ENCODE measurements around the gene AMELX. TPM values are rescaled to one million over a fixed set of nuclear protein-coding genes. Genes with fewer than 3 reads are reported as not detected.

Gene AMELX
- total RNA-seq, 1 experiment from 2014 or later, result not detected

DNA sequence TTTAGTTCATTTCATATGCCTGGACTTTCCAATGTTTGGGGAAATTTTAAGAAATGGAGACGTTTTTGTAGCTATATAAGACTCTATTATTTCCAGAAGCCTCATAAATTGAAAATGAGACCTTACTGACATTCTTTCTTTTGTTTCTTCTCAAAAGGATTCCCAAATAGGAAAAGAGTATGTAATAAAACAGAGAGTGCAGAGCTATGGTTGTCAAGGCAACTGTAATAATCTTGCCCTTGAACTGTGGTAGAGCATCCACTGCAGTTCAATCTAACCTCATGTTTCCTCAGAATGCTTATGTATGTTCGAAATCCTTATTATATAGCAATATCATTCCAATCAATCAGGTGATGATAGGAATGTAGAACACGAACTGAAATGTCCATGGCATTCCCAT, 54.1 kb downstream of the AMELX start:
- Histone ChIP-seq H3K27ac (ENCODE audit: low read length) (no peak overlapping the region), H3K4me3 (ENCODE audit: low read depth in 2 of 2, low read length in 2 of 2) (no peak overlapping the region), H3K9me3 (ENCODE audit: control insufficient read depth, insufficient read depth, low read depth, low read length) (no peaks in the 10 kb centered on the region), H3K36me3 (ENCODE audit: control insufficient read depth, insufficient read depth, low read length) (no peaks in the 10 kb centered on the region), H3K27me3 (ENCODE audit: control insufficient read depth, insufficient read depth, low read length) (no peaks in the 10 kb centered on the region), H3K4me1 (ENCODE audit: control insufficient read depth, insufficient read depth, low read length) (no peaks in the 10 kb centered on the region)
- in situ Hi-C loops (cut with HindIII; ENCODE audit: low pct_unique_long_range_greater_than_20kb, low sequenced_read_pairs) (no loop called here), intact Hi-C loops (cut with micrococcal nuclease; ENCODE audit: unreplicated experiment) (no loop called here)
- DNase-seq (ENCODE audit: low read depth, low spot score) (no peak), ATAC-seq (no peak)
- BruUV-seq (replicated peaks), result no TSS peak
- CTCF ChIA-PET, result no interaction called here
- TF ChIP-seq, protein P1, sequence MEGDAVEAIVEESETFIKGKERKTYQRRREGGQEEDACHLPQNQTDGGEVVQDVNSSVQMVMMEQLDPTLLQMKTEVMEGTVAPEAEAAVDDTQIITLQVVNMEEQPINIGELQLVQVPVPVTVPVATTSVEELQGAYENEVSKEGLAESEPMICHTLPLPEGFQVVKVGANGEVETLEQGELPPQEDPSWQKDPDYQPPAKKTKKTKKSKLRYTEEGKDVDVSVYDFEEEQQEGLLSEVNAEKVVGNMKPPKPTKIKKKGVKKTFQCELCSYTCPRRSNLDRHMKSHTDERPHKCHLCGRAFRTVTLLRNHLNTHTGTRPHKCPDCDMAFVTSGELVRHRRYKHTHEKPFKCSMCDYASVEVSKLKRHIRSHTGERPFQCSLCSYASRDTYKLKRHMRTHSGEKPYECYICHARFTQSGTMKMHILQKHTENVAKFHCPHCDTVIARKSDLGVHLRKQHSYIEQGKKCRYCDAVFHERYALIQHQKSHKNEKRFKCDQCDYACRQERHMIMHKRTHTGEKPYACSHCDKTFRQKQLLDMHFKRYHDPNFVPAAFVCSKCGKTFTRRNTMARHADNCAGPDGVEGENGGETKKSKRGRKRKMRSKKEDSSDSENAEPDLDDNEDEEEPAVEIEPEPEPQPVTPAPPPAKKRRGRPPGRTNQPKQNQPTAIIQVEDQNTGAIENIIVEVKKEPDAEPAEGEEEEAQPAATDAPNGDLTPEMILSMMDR (IDR thresholded peaks at IDR 0.05), result no peak
- POLR2A ChIA-PET, result no interaction called here

DNA sequence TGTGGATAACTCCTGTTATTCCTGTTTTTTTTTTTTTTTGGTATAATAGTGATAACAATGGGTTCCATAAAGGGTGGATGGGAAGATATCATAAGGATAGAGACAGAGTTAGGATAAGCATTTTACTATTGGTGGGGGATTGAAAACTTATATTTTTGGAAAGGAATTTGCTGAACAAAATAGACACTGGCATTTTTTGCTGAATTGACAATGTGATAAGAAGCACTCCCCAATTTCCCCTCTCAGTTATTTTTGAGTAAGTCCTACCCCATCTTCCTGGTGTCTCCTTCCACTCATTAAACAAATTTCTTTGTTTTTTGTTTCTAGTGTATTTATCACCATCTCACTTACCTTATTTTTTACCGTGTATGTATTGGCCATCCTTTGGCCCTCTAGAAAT, 55.8 kb downstream of the AMELX start:
- Histone ChIP-seq H3K36me3 (ENCODE audit: control insufficient read depth, insufficient read depth, low read length) (no peaks in the 10 kb centered on the region), H3K4me3 (ENCODE audit: low read depth in 2 of 2, low read length in 2 of 2) (no peak overlapping the region), H3K27me3 (ENCODE audit: control insufficient read depth, insufficient read depth, low read length) (no peaks in the 10 kb centered on the region), H3K9me3 (ENCODE audit: control insufficient read depth, insufficient read depth, low read depth, low read length) (no peaks in the 10 kb centered on the region), H3K27ac (ENCODE audit: low read length) (no peak overlapping the region), H3K4me1 (ENCODE audit: control insufficient read depth, insufficient read depth, low read length) (no peaks in the 10 kb centered on the region)
- TF ChIP-seq POLR2AphosphoS5 (IDR thresholded peaks at IDR 0.05; ENCODE audit: low read depth, low read length), result no peak
- no peak for ATAC-seq
- no TSS peak for BruUV-seq (replicated peaks)
- CTCF ChIA-PET, result no interaction called here
- intact Hi-C loops (cut with micrococcal nuclease; ENCODE audit: unreplicated experiment) (no loop called here), in situ Hi-C loops (cut with HindIII; ENCODE audit: low pct_unique_long_range_greater_than_20kb, low sequenced_read_pairs) (no loop called here)
- DNase-seq (ENCODE audit: low read depth, low spot score), result no peak
- POLR2A ChIA-PET, result no interaction called here

DNA sequence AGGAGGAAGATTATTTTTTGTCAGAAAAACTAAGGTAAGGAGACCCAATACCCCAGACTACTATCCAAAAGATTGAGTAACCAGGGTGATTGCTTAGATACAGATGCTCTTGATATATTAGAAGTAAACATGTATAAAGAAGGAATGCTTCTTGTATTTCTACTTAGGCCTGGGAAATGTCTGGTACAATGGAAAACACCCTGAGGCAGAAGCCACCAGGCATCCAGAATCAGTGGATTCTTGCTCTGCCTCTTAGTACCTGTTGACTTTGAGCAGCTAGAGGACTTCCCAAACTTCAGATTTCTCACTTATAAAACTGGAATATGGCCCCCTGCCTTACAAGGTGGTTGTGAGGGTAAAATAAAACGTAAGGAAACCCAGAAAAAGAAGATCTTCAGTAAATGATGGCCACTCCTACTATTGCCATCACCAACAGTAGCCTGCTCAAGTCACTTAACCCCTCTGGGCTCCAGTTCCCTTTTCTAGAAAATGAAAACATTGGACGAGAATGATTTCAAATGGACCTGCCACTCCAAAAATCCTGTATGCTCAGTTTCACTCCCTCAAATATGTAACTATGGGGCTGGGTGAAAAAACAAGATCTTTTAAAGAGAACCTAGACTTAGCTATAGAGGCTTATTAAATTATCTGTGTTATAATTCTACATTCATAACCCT, 56.6 kb downstream of the AMELX start:
- Histone ChIP-seq H3K27me3 (ENCODE audit: control insufficient read depth, insufficient read depth, low read length) (no peaks in the 10 kb centered on the region), H3K9me3 (ENCODE audit: control insufficient read depth, insufficient read depth, low read depth, low read length) (no peaks in the 10 kb centered on the region), H3K27ac (ENCODE audit: low read length) (no peak overlapping the region), H3K36me3 (ENCODE audit: control insufficient read depth, insufficient read depth, low read length) (no peaks in the 10 kb centered on the region), H3K4me3 (ENCODE audit: low read depth in 2 of 2, low read length in 2 of 2) (no peak overlapping the region), H3K4me1 (ENCODE audit: control insufficient read depth, insufficient read depth, low read length) (no peaks in the 10 kb centered on the region)
- ChIA-PET POLR2A (no interaction called here), CTCF (no interaction called here)
- BruUV-seq (replicated peaks), result no TSS peak
- no peak for DNase-seq (ENCODE audit: low read depth, low spot score)
- in situ Hi-C loops (cut with HindIII; ENCODE audit: low pct_unique_long_range_greater_than_20kb, low sequenced_read_pairs) (no loop called here), intact Hi-C loops (cut with micrococcal nuclease; ENCODE audit: unreplicated experiment) (no loop called here)
- TF ChIP-seq SIN3A (IDR thresholded peaks at IDR 0.05; ENCODE audit: borderline replicate concordance, insufficient read depth, low read depth, low read length) (no peak), POLR2AphosphoS5 (IDR thresholded peaks at IDR 0.05; ENCODE audit: low read depth, low read length) (no peak)
- TF ChIP-seq, protein P1 (IDR thresholded peaks at IDR 0.05), result no peak
- ATAC-seq, result no peak

Small RNA genes within 50 kb of the gene (microRNA-seq; reads per million reads assigned to microRNA genes)
- gene MIR548AX (ENCODE audit: unreplicated experiment), result not detected

Other genes starting within 250 kb of the AMELX start
- 32.7 TPM for gene HCCS, start 182.1 kb upstream of the AMELX start, total RNA-seq (2021; ENCODE audit: unreplicated experiment)